H9 (cell line): Measurements from ENCODE around the gene PIEZO2. TPM values are rescaled to one million over a fixed set of nuclear protein-coding genes. Genes with fewer than 3 reads are reported as not detected.

ENCODE experiments used
- DNase-seq: peaks from one replicate; pipeline ENCODE4 v3.0.0-alpha.2; 2017
- H2AFZ ChIP-seq: one replicate; pipeline ENCODE4 v1.6.1; 2013; ENCODE audit warnings: mild to moderate bottlenecking, low read length, control low read depth, moderate library complexity
- H2AK5ac ChIP-seq: 2 replicates; pipeline ENCODE4 v1.6.1; 2013; ENCODE audit warnings: low read length, control low read depth, mixed read lengths; ENCODE audit not compliant: insufficient read length
- H2BK120ac ChIP-seq: one replicate; pipeline ENCODE4 v1.6.1; 2013; ENCODE audit warnings: low read depth, mild to moderate bottlenecking, low read length, control low read depth, inconsistent platforms; ENCODE audit not compliant: poor library complexity, severe bottlenecking
- H2BK12ac ChIP-seq: 2 replicates; pipeline ENCODE4 v1.6.1; 2013; ENCODE audit warnings: low read length, control low read depth, mixed read lengths, low read depth; ENCODE audit not compliant: insufficient read length
- H2BK15ac ChIP-seq: 2 replicates; pipeline ENCODE4 v1.6.1; 2013; ENCODE audit warnings: low read depth, low read length, control low read depth
- H2BK20ac ChIP-seq: one replicate; pipeline ENCODE4 v1.6.1; 2013; ENCODE audit warnings: low read depth, mild to moderate bottlenecking, low read length, control low read depth, inconsistent platforms; ENCODE audit not compliant: poor library complexity, severe bottlenecking
- H2BK5ac ChIP-seq: 2 replicates; pipeline ENCODE4 v1.6.1; 2013; ENCODE audit warnings: low read length, control low read depth, mixed read lengths; ENCODE audit not compliant: insufficient read length
- H3K14ac ChIP-seq: 2 replicates; pipeline ENCODE4 v1.6.1; 2013; ENCODE audit warnings: low read length, control low read depth; ENCODE audit not compliant: insufficient read depth
- H3K18ac ChIP-seq: 2 replicates; pipeline ENCODE4 v1.6.1; 2013; ENCODE audit warnings: low read depth, mild to moderate bottlenecking, mixed read lengths, low read length, control low read depth; ENCODE audit not compliant: insufficient read length
- H3K23ac ChIP-seq: 2 replicates; pipeline ENCODE4 v1.6.1; 2013; ENCODE audit warnings: low read length, control low read depth, mixed read lengths, low read depth; ENCODE audit not compliant: insufficient read length
- H3K23me2 ChIP-seq: 2 replicates; pipeline ENCODE4 v1.6.1; 2013; ENCODE audit warnings: low read depth, mild to moderate bottlenecking, mixed read lengths, low read length, control low read depth; ENCODE audit not compliant: insufficient read length, poor library complexity, severe bottlenecking
- H3K27ac ChIP-seq: 2 replicates; pipeline ENCODE4 v1.5.1; 2013; ENCODE audit warnings: low read length, control low read depth, mixed read lengths, low read depth; ENCODE audit not compliant: insufficient read length
- H3K27me3 ChIP-seq: 2 replicates; pipeline ENCODE4 v1.6.1; 2013; ENCODE audit warnings: low read length, control low read depth, inconsistent platforms; ENCODE audit not compliant: insufficient read depth
- H3K4ac ChIP-seq: 2 replicates; pipeline ENCODE4 v1.6.1; 2013; ENCODE audit warnings: low read depth, mild to moderate bottlenecking, control low read depth, inconsistent platforms, low read length, moderate library complexity
- H3K4me1 ChIP-seq: 2 replicates; pipeline ENCODE4 v1.6.1; 2013; ENCODE audit warnings: low read length, control low read depth, inconsistent platforms; ENCODE audit not compliant: insufficient read depth
- H3K4me2 ChIP-seq: 2 replicates; pipeline ENCODE4 v1.6.1; 2013; ENCODE audit warnings: low read length, control low read depth, mixed read lengths; ENCODE audit not compliant: insufficient read length, insufficient read depth
- H3K56ac ChIP-seq: 2 replicates; pipeline ENCODE4 v1.6.1; 2013; ENCODE audit warnings: low read depth, mild to moderate bottlenecking, mixed read lengths, low read length, control low read depth; ENCODE audit not compliant: insufficient read length
- H3K79me1 ChIP-seq: 2 replicates; pipeline ENCODE4 v1.6.1; 2013; ENCODE audit warnings: low read depth, mild to moderate bottlenecking, moderate library complexity, low read length, control low read depth, inconsistent platforms; ENCODE audit not compliant: insufficient read depth, poor library complexity, severe bottlenecking
- H3K79me2 ChIP-seq: 2 replicates; pipeline ENCODE4 v1.6.1; 2013; ENCODE audit warnings: low read length, control low read depth, inconsistent platforms; ENCODE audit not compliant: insufficient read depth
- H3K9ac ChIP-seq: 2 replicates; pipeline ENCODE4 v1.6.1; 2013; ENCODE audit warnings: low read length, control low read depth, mixed read lengths; ENCODE audit not compliant: insufficient read length; ENCODE audit errors: extremely low read depth
- H3K9me3 ChIP-seq: one replicate; pipeline ENCODE4 v1.6.1; 2013; ENCODE audit warnings: low read depth, low read length, inconsistent platforms; ENCODE audit not compliant: control insufficient read depth
- H3T11ph ChIP-seq: one replicate; pipeline ENCODE4 v1.6.1; 2013; ENCODE audit warnings: mild to moderate bottlenecking, low read length, control low read depth, inconsistent platforms
- H4K20me1 ChIP-seq: one replicate; pipeline ENCODE4 v1.6.1; 2013; ENCODE audit not compliant: control insufficient read depth, insufficient read length, insufficient read depth
- H4K5ac ChIP-seq: 2 replicates; pipeline ENCODE4 v1.6.1; 2013; ENCODE audit warnings: low read depth, mild to moderate bottlenecking, mixed read lengths, low read length, control low read depth; ENCODE audit not compliant: insufficient read length
- H4K8ac ChIP-seq: replicated peaks from 2 replicates; pipeline ENCODE4 v1.6.1; 2013; ENCODE audit warnings: low read length, control low read depth, mixed read lengths, low read depth; ENCODE audit not compliant: insufficient read length
- H4K91ac ChIP-seq: 2 replicates; pipeline ENCODE4 v1.6.1; 2013; ENCODE audit warnings: low read depth, mild to moderate bottlenecking, moderate library complexity, mixed read lengths, low read length, control low read depth; ENCODE audit not compliant: insufficient read length
- H3K27ac Mint-ChIP-seq, 3 experiments: 2 replicates in 2 of 3; 3 replicates in 1 of 3; pipeline ENCODE4 v1.8.0; 2020 to 2021; ENCODE audit warnings: mixed read lengths in 3 of 3, mild to moderate bottlenecking in 1 of 3, moderate library complexity in 1 of 3
- H3K27me3 Mint-ChIP-seq: 2 replicates; pipeline ENCODE4 v1.8.0; 2021; ENCODE audit warnings: low read depth, mild to moderate bottlenecking, moderate library complexity, mixed read lengths
- H3K36me3 Mint-ChIP-seq, 3 experiments: 2 replicates in 2 of 3; 3 replicates in 1 of 3; pipeline ENCODE4 v1.8.0; 2020 to 2021; ENCODE audit warnings: low read depth in 3 of 3, mixed read lengths in 3 of 3; ENCODE audit not compliant: insufficient read depth in 1 of 3
- H3K4me1 Mint-ChIP-seq, 2 experiments: 2 replicates each; pipeline ENCODE4 v1.8.0; 2020; ENCODE audit warnings: mixed read lengths in 2 of 2
- H3K4me3 Mint-ChIP-seq, 2 experiments: 2 replicates in 1 of 2; 3 replicates in 1 of 2; pipeline ENCODE4 v1.8.0; 2020 to 2021; ENCODE audit warnings: mild to moderate bottlenecking in 2 of 2, mixed read lengths in 2 of 2, moderate library complexity in 1 of 2
- H3K9me3 Mint-ChIP-seq, 2 experiments: 2 replicates in 1 of 2; 3 replicates in 1 of 2; pipeline ENCODE4 v1.8.0; 2020; ENCODE audit warnings: mild to moderate bottlenecking in 2 of 2, mixed read lengths in 2 of 2, moderate library complexity in 1 of 2
- CTCF ChIP-seq: fragments of 200-600 bp; sonication (generic); conservative IDR thresholded peaks from 3 replicates; pipeline ENCODE4 v1.8.0; 2021; ENCODE audit warnings: antibody characterized with exemption, mild to moderate bottlenecking
- WGBS: extraction: QIAGEN DNeasy Blood & Tissue Kit; methylation state at CpG from one replicate; pipeline ENCODE4 v1.1.7; 2013; ENCODE audit warnings: missing lambda C conversion rate, low lambda C conversion rate, mixed read lengths; ENCODE audit not compliant: insufficient read length; ENCODE audit errors: extremely low coverage; 5-methylcytosine and 5-hydroxymethylcytosine counted together
- total RNA-seq: library from RNA; stranded (reverse); gene quantifications from 2 replicates; pipeline ENCODE4 v1.2.1, GENCODE V29; 2021

Gene PIEZO2
- total RNA-seq, 1 experiment from 2014 or later = 3.9 TPM

GRCh38 chr18:11096839-11097750 is 52.3 kb downstream of the PIEZO2 start:
- no peaks in the 10 kb centered on the region for H3K27me3 Mint-ChIP-seq
- Histone ChIP-seq H3K14ac (no peak overlapping the region), H2BK120ac (no peak overlapping the region), H3K9ac (no peak overlapping the region), H3K56ac (no peak overlapping the region), H3K27me3 (no peaks in the 10 kb centered on the region), H2BK5ac (no peak overlapping the region), H2AK5ac (no peak overlapping the region), H2BK20ac (no peak overlapping the region), H3K4me2 (no peak overlapping the region), H3K23ac (no peak overlapping the region), H3T11ph (no peak overlapping the region), H4K91ac (no peak overlapping the region), H3K9me3 (no peaks in the 10 kb centered on the region), H3K79me2 (no peaks in the 10 kb centered on the region), H3K18ac (no peak overlapping the region), H2AFZ (no peak overlapping the region), H3K23me2 (no peaks in the 10 kb centered on the region), H2BK12ac (no peak overlapping the region), H3K4ac (no peak overlapping the region), H3K27ac (no peak overlapping the region), H4K5ac (no peak overlapping the region), H3K4me1 (peaks cover 3% of the 10 kb centered on the region; the same call in 1 of the 2 replicates), H4K20me1 (no peaks in the 10 kb centered on the region), H4K8ac (no peak overlapping the region), H2BK15ac (no peak overlapping the region), H3K79me1 (no peaks in the 10 kb centered on the region)
- H3K4me1 Mint-ChIP-seq = peaks cover 14 to 16% of the 10 kb centered on the region in 2 experiments
- no peaks in the 10 kb centered on the region for H3K9me3 Mint-ChIP-seq
- H3K4me3 Mint-ChIP-seq = no peak overlapping the region
- TF ChIP-seq CTCF = no peak
- no peaks in the 10 kb centered on the region; a peak in 1 of 7 replicates for H3K36me3 Mint-ChIP-seq
- no CpG with 5 or more reads among the region's 10 CpGs for WGBS
- no peak for DNase-seq
- H3K27ac Mint-ChIP-seq = peak overlapping the region in 1 of 3 experiments; percentile 54; a peak in 1 of 7 replicates
